Stomach (tissue), 9 donors: Measurements from ENCODE around the gene GNAT2. TPM values are rescaled to one million over a fixed set of nuclear protein-coding genes. Genes with fewer than 3 reads are reported as not detected.

ENCODE experiments used
- DNase-seq, 2 donors: peaks; one replicate each; pipeline versions ENCODE4 v3.0.0 to v3.0.0-alpha.2; 2013 to 2019
- H3K27ac ChIP-seq, 5 donors: fragments of 200-600 bp in 4 of 5; sonication (generic) in 4 of 5; one replicate each; pipeline ENCODE4 v1.5.1; 2013 to 2019; ENCODE audit warnings: mild to moderate bottlenecking in 1 of 5, moderate library complexity in 1 of 5
- H3K27me3 ChIP-seq, 3 donors: fragments of 200-600 bp; sonication (generic); one replicate each; pipeline ENCODE4 v1.5.1; 2017 to 2019; ENCODE audit warnings: mixed run types in 1 of 3
- H3K36me3 ChIP-seq, 4 donors: fragments of 200-600 bp; sonication (generic); 1 replicate in 3 of 4; 2 replicates in 1 of 4; pipeline ENCODE4 v1.5.1; 2016 to 2019
- H3K4me1 ChIP-seq, 4 donors: fragments of 200-600 bp; sonication (generic); one replicate each; pipeline ENCODE4 v1.5.1; 2016 to 2019
- H3K4me3 ChIP-seq, 4 donors: fragments of 200-600 bp; sonication (generic) in 3 of 4; one replicate each; pipeline ENCODE4 v1.5.1; 2016 to 2019; ENCODE audit warnings: mild to moderate bottlenecking in 1 of 4
- H3K9me3 ChIP-seq, 4 donors: fragments of 200-600 bp; sonication (generic); one replicate each; pipeline ENCODE4 v1.5.1; 2016 to 2019
- EP300 ChIP-seq: sonication (generic); formaldehyde crosslinking; IDR thresholded peaks from one replicate; pipeline ENCODE4 v1.6.1; 2017; ENCODE audit warnings: antibody characterized with exemption
- POLR2A ChIP-seq, 4 donors: fragments of 450-650 bp; IDR thresholded peaks; one replicate each; pipeline ENCODE4 v1.6.1; 2016; ENCODE audit warnings: antibody characterized with exemption in 4 of 4, control low read depth in 2 of 4, mild to moderate bottlenecking in 1 of 4, moderate library complexity in 1 of 4
- POLR2AphosphoS5 ChIP-seq, 3 donors: sonication (generic); formaldehyde crosslinking; IDR thresholded peaks; one replicate each; pipeline ENCODE4 v1.6.1; 2016; ENCODE audit warnings: antibody characterized with exemption in 3 of 3
- WGBS, 5 donors: extraction: QIAGEN DNeasy Blood & Tissue Kit in 3 of 5; methylation state at CpG; one replicate each; pipeline versions ENCODE4 v1.1.5 to v1.1.7; 2013 to 2018; 5-methylcytosine and 5-hydroxymethylcytosine counted together
- intact Hi-C: fragments of 100-400 bp; cut with DNase I; formaldehyde crosslinking; loops from one replicate; pipeline ENCODE4 v1.15.1; 2023; ENCODE audit warnings: low total_unique reads
- polyA plus RNA-seq, 3 donors: library from polyadenylated mRNA; stranded (reverse); fragments of 200-250 nt; gene quantifications; one replicate each; pipeline ENCODE4 v1.2.3, GENCODE V29; 2013
- total RNA-seq, 5 donors: library from RNA; depleted of rRNA; stranded (reverse); fragments of >200 nt; gene quantifications; one replicate each; pipeline versions ENCODE4 v1.1.0 to v1.2.3, GENCODE V29; 2014 to 2016
- TF ChIP-seq, protein P1 (sequence below), 7 experiments: fragments of 450-650 bp in 4 of 7; fragments of 200-600 bp in 3 of 7; sonication (generic) in 3 of 7; IDR thresholded peaks; one replicate each; pipeline ENCODE4 v1.5.1; 2016 to 2019; ENCODE audit warnings: antibody characterized with exemption in 7 of 7, control low read depth in 2 of 7, mild to moderate bottlenecking in 1 of 7
- donor health status: healthy with polysubstance abuse.
- donor health status: Bipolar disorder and iron deficiency.
- donor health status: healthy.

GNAT2 gene
- total and polyA plus RNA-seq, 8 donors: 0.43 TPM; not detected in 7

DNA sequence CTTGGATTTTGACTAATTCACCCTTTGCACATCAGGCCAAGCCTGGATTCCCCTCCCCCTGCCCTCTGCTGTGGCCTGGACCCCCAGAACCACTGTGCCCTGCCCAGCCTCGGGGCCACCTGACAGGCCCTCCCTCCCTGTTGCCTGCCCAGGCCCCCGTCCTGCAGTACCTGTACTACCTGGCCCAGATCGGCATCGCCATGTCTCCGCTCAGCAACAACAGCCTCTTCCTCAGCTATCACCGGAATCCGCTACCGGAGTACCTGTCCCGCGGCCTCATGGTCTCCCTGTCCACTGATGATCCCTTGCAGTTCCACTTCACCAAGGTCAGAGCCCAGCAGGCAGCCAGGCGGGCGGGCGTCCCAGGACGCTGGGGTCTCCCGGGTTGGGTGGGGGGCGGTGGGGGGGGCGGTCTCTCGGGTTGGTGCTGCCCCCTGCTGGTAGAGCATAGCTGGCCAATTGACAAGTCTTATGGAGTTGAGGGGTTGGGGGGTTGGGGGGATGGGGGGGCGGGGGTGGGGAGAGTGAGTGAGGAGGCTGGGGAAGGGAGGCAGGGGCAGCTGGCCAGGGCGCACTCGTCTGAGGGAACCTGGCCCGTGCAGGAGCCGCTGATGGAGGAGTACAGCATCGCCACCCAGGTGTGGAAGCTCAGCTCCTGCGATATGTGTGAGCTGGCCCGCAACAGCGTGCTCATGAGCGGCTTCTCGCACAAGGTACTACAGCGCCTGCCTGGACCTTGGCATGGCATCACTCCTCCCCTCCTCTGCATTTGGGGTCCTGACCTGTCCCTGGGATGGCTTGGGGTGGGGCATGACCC, 10.9 kb upstream of the GNAT2 start:
- Histone ChIP-seq H3K27me3 (no peaks in the 10 kb centered on the region), H3K4me3 (no peak overlapping the region), H3K27ac (peak overlapping the region in 1 of 5 donors; percentile 78), H3K36me3 (peaks cover 55 to 71% (median 61%) of the 10 kb centered on the region in 4 donors), H3K4me1 (peaks cover 0 to 43% (median 22%) of the 10 kb centered on the region in 4 donors), H3K9me3 (no peaks in the 10 kb centered on the region)
- WGBS, 5 donors: 76 to 86% (median 78%) methylated on average over 24 to 30 of the region's 30 CpGs
- DNase-seq: no peak
- no peak for TF ChIP-seq POLR2A (IDR thresholded peaks at IDR 0.05)
- TF ChIP-seq, protein P1, sequence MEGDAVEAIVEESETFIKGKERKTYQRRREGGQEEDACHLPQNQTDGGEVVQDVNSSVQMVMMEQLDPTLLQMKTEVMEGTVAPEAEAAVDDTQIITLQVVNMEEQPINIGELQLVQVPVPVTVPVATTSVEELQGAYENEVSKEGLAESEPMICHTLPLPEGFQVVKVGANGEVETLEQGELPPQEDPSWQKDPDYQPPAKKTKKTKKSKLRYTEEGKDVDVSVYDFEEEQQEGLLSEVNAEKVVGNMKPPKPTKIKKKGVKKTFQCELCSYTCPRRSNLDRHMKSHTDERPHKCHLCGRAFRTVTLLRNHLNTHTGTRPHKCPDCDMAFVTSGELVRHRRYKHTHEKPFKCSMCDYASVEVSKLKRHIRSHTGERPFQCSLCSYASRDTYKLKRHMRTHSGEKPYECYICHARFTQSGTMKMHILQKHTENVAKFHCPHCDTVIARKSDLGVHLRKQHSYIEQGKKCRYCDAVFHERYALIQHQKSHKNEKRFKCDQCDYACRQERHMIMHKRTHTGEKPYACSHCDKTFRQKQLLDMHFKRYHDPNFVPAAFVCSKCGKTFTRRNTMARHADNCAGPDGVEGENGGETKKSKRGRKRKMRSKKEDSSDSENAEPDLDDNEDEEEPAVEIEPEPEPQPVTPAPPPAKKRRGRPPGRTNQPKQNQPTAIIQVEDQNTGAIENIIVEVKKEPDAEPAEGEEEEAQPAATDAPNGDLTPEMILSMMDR (IDR thresholded peaks at IDR 0.05): peak in 3 of 7 experiments; percentile 9 to 52 (median 30)
- no peak for TF ChIP-seq POLR2AphosphoS5 (IDR thresholded peaks at IDR 0.05)
- intact Hi-C loops: loop anchor here (5.0 kb wide), 1 partner anchor 88 kb away; no protein-coding TSS in a partner anchor

DNA sequence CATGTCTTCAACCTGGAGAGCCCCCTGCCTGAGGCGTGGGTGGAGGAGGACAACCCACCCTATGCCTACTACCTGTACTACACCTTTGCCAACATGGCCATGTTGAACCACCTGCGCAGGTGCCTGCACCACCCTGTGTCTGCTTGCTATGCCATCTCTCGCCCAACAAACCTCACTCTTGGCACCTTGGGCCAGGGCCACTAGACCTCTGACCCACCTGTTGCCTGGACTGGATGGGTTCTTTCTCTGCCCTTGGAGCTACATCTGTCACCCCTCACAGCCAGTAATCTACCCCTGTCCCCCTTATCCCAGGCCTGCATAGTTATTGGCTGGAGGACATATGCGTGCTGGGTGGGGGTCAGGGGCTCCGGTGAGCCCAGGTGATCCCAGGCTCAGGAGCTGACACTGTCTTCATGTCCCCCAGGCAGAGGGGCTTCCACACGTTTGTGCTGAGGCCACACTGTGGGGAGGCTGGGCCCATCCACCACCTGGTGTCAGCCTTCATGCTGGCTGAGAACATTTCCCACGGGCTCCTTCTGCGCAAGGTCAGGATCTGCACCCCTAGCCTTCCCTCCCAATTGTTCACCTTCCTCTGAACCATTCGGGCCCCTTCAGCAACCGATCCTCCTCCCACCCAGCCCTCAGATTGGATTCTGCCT, 10.1 kb upstream of the GNAT2 start:
- WGBS, 5 donors: 86 to 95% (median 92%) methylated on average over 8 to 10 of the region's 10 CpGs
- H3K9me3 ChIP-seq: no peaks in the 10 kb centered on the region
- DNase-seq: no peak
- peaks cover 55 to 75% (median 61%) of the 10 kb centered on the region in 4 donors for H3K36me3 ChIP-seq
- H3K4me1 ChIP-seq: peaks cover 2 to 43% (median 22%) of the 10 kb centered on the region in 4 donors
- H3K27me3 ChIP-seq: no peaks in the 10 kb centered on the region
- TF ChIP-seq, protein P1 (IDR thresholded peaks at IDR 0.05): no peak
- intact Hi-C loops: loop anchor here (5.0 kb wide), 1 partner anchor 87 kb away; no protein-coding TSS in a partner anchor
- peak overlapping the region in 1 of 5 donors; percentile 34 for H3K27ac ChIP-seq
- H3K4me3 ChIP-seq: no peak overlapping the region

DNA sequence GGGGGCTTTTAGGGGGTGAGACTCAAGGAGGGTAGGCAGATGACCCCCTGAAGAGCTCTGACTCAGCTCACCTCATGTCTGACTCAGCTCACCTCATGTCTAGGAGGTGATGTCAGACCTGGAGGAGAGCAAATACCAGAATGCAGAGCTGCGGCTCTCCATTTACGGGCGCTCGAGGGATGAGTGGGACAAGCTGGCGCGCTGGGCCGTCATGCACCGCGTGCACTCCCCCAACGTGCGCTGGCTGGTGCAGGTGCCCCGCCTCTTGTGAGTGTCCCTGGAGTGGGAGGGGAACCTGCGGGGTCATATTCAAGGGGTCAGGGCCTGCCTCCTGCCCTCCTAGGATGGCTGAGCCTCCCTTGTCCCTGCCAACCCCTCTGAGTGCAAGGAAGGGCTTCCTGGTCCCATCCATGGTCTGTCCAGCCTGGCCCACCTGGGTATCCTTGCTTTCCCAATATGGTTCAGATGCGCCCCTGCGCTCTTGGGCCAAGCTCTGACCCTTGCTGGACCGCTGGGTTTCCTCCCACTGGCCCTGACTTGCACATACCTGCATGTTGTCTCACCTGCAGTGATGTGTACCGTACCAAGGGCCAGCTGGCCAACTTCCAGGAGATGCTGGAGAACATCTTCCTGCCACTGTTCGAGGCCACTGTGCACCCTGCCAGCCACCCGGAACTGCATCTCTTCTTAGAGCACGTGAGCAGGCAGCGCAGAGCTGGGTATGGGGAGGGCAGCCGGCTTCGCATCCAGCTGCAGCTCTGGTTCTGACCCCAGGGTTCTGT, 9.3 kb upstream of the GNAT2 start:
- Histone ChIP-seq H3K4me1 (peaks cover 10 to 48% (median 29%) of the 10 kb centered on the region in 4 donors), H3K36me3 (peaks cover 55 to 75% (median 61%) of the 10 kb centered on the region in 4 donors), H3K9me3 (no peaks in the 10 kb centered on the region), H3K4me3 (no peak overlapping the region), H3K27me3 (no peaks in the 10 kb centered on the region), H3K27ac (no peak overlapping the region)
- 77 to 90% (median 89%) methylated on average over 7 to 23 of the region's 23 CpGs for WGBS, 5 donors
- TF ChIP-seq, protein P1 (IDR thresholded peaks at IDR 0.05): no peak
- TF ChIP-seq POLR2AphosphoS5 (IDR thresholded peaks at IDR 0.05): no peak
- no peak for TF ChIP-seq POLR2A (IDR thresholded peaks at IDR 0.05)
- TF ChIP-seq EP300: no peak
- intact Hi-C loops: no loop called here
- no peak for DNase-seq
